Cerebellar cortex (tissue), 1 donor: ENCODE measurements around the gene MRGPRG.
A peak's percentile ranks its signal among the peaks of the same experiment; 100 is the strongest.

Experiments used
- DNase-seq: peaks from one replicate; pipeline ENCODE4 v3.0.0-alpha.2; 2015; ENCODE audit warnings: low spot score

MRGPRG gene

GRCh38 chr11:3207526-3208189 is 11.0 kb downstream of the MRGPRG start:
- DNase-seq, result peak; percentile 97

GRCh38 chr11:3206922-3207204 is 11.8 kb downstream of the MRGPRG start:
- DNase-seq, result no peak

DNA sequence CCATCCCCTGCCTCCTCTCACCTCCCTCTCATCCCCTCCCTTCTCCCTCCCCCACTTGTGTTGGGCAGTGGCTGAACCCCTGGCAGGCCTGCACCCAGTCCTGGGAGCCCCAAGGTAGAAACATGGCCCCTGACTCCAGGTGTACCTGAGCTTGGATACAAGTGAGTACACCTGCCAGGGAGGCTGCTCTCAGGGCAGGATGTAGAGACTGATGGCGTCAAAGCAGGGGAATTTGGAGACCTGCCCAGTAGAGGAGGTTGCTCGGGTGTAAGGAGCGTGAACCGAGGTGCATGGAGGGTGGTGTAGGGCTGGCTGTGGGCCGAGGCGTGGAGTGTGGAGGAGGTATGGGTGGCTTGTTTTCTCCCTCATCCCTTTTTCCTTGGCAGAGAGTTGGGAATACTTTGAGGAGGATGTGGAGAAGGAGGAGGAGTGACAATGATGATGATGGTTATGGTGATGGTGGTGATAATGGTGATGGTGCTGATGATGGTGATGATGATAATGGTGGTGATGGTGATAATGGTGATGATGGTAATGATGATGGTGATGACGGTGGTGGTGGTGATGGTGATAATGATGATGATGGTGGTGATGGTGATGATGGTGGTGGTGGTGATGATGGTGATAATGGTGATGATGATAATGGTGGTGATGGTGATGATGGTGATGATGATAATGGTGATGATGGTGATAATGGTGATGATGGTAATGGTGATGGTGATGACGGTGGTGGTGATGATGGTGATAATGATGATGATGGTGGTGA is 12.3 kb downstream of the MRGPRG start:
- DNase-seq, result no peak

GRCh38 chr11:3205261-3206155 is 13.1 kb downstream of the MRGPRG start:
- no peak for DNase-seq

DNA sequence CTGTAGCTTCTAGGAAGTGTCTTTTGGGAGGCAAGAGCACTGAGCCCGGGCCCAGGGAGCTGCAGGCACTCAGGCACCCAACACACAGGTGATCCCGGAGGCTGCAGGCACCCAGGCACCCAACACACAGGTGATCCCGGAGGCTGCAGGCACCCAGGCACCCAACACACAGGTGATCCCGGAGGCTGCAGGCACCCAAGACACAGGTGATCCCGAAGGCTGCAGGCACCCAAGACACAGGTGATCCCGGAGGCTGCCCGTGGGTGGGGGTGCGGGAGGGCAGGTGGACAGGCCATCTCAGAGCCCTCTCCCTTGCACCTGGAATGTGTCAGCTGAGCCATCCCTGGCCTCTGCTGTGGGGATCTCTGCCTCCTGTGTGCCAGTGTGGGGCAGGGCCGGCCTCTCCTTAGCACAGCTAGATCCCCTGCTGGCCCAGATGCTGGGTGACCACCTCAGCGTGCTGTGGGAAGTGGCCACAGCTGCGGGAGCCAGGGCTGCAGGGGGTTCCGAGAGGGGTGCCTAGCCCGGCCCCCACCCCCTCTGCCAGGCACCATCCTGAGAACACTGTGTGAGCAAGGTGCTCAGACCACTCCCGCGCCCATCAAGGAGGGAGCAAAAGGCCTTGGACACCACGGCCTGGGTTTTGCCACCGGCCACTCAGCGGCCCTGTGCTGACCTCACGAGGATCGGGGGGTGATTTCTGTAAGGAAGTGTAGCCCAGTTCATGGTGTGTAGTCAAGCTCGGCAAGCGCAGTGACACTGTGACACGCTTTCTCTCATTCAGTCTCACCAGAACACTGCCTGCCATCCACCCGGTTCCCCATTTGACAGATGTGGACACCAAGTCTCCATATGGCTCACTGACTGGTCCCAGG is 14.2 kb downstream of the MRGPRG start:
- DNase-seq, result no peak

- no peak for DNase-seq
Observed at GRCh38 chr11:3203221-3204043, 15.2 kb downstream of the MRGPRG start.

GRCh38 chr11:3202759-3203158 is 15.9 kb downstream of the MRGPRG start:
- no peak for DNase-seq

- no peak for DNase-seq
Observed at GRCh38 chr11:3202305-3202704, 16.3 kb downstream of the MRGPRG start.

- no peak for DNase-seq
Observed at GRCh38 chr11:3201677-3202181, 16.9 kb downstream of the MRGPRG start.

DNA sequence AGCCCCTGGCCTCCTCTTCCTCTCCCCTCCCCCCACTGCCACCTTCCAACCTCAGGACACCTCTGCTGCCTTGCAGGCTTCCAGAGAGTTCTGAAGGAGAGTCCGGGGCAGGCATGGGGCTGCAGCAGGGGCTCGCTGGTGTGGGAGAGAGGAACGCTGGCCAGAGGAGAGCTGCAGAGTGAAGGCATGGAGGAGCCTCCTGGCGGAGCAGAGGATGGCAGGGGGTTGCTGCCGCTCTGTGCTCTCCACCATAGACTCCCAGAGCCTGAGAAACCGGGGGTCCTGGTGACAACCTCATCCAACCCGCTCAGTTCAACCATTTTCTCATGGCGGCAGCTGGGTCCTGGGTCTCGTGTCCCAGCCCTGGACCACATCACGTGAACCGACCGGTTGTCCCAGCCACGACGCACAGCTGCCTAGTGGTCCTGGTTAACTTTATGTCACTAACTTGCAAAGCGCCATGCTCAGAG is 17.5 kb downstream of the MRGPRG start:
- no peak for DNase-seq

DNA sequence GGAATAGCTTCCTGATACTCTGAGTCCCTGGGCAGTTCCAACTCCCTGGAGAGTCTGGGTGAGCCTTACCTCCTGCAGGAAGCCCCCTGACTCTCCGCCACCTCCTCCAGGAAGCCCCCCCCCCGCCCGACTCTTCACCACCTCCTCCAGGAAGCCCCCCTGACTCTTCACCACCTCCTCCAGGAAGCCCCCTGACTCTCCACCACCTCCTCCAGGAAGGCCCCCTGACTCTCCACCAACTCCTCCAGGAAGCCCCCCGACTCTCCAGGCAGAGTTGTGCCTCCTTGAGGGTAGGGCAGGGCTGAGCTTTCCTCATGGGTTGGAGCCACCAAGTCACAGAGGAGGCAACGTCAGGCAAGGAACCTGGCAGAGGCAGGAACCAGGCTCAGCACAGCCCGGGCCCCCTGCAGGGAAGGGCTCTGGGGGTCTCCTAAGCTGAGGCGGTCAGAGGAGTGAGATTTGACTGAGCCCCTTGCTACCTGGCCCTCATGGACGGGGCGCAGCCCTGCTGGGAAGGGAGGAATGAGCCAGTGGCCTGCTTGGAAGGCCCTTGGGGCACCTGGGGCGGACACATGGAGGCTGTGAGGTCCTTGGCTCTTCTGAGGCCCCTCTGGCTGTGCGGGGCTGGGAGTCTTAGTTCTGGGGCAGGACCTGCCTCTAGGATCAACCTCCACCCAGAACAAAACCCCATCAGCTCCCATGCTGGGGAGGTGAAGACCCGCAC is 18.1 kb downstream of the MRGPRG start:
- no peak for DNase-seq

- no peak for DNase-seq
Observed at GRCh38 chr11:3199537-3200295, 18.9 kb downstream of the MRGPRG start.

DNA sequence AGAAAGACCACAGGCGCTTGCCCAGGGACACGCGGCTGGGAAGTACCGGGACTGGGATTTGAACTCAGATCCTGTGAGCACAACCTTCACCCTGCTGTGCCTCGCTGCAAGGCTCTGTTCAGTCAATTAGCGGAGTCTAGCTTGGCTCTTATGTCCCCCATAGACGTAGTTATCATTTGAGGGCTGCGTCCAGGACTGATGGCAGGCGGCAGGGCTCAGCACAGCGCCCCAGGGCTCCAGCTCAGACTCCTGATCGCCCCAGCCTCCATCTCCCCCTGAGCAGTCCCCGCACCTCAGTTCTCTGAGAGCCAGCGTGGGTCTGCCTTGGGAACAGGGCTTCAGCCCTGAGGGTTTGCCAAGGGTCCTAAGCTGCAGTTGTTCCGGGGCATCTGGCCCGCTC is 19.8 kb downstream of the MRGPRG start:
- DNase-seq, result no peak

DNA sequence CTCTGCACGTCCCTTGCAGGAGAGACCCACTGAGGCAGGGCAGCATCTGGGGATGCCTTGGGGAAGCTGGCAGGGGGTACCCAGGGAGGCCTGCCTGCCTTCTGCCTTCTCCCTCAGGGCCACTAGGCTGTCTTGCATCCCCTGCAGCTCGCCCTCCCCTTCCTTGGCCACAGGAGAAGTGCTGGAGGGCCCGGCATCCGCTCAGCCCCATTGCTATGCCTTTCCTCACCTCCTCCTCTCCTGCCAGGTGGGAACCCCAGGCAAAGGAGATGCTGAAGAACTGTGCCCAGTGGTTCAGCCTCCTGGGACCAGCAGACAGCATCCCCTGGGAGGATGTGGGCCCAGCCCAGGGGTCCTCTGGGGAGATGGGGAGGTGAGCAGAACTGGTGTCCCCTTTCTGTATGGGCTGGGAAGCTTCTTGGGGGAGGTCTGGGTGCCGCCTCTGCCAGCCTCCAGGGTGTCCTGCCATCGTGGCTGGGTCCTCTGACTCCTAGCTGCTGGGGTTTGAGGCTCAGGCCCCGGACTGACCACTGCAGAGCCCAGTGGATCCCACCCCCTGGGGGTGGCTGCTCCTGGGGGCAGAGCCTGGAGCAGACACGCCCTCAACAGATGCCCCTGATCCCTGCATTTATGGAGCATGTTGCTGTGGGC is 20.6 kb downstream of the MRGPRG start:
- DNase-seq, result no peak

GRCh38 chr11:3197044-3197695 is 21.4 kb downstream of the MRGPRG start:
- no peak for DNase-seq

- no peak for DNase-seq
Observed at GRCh38 chr11:3196161-3197043, 22.2 kb downstream of the MRGPRG start.
